Motor neuron (in vitro differentiated cells): Measurements from ENCODE around the gene PELI2. TPM values are rescaled to one million over a fixed set of nuclear protein-coding genes. Genes with fewer than 3 reads are reported as not detected.
A peak's percentile ranks its signal among the peaks of the same experiment; 100 is the strongest.

ENCODE experiments used
- ATAC-seq, 8 experiments: fragments of 200-7000 bp; cut with Tn5 transposase; replicated peaks in 6 of 8; 2 replicates each; pipeline ENCODE4 v1.8.0; 2021; ENCODE audit warnings: mild to moderate bottlenecking in 8 of 8, moderate library complexity in 8 of 8
- H3K27ac ChIP-seq, 2 donors: fragments of 250-450 bp; sonication (Bioruptor Pico); 2 replicates each; pipeline ENCODE4 v1.9.0; 2021; ENCODE audit warnings: antibody characterized with exemption in 2 of 2, mild to moderate bottlenecking in 2 of 2, moderate library complexity in 1 of 2
- H3K4me1 ChIP-seq, 2 donors: fragments of 250-450 bp; sonication (Bioruptor Pico); replicated peaks in 1 of 2; 2 replicates each; pipeline ENCODE4 v1.6.1; 2021; ENCODE audit warnings: antibody characterized with exemption in 2 of 2, mild to moderate bottlenecking in 2 of 2, moderate library complexity in 1 of 2
- H3K4me3 ChIP-seq, 5 donors: fragments of 250-450 bp; sonication (Bioruptor Pico); 2 replicates each; pipeline ENCODE4 v1.9.0; 2021; ENCODE audit warnings: antibody characterized with exemption in 5 of 5, mild to moderate bottlenecking in 5 of 5, moderate library complexity in 4 of 5
- WGBS, 10 experiments: fragments of 450-650 bp; shearing (Covaris generic); methylation state at CpG; one replicate each; pipeline ENCODE4 v1.0.0; 2022; 5-methylcytosine and 5-hydroxymethylcytosine counted together
- in situ Hi-C, 9 experiments: fragments of 400-800 bp; cut with MboI; loops; one replicate each; pipeline ENCODE4 v1.15.0; 2021; ENCODE audit warnings: low sequenced_read_pairs in 9 of 9, low pct_unique_long_range_greater_than_20kb in 2 of 9; ENCODE audit not compliant: unreplicated experiment in 9 of 9
- total RNA-seq, 8 experiments: library from RNA; unstranded; fragments of 300-600 nt; gene quantifications; 2 replicates each; pipeline versions ENCODE4 v1.2.3 to v1.2.4, GENCODE V29; 2022

The PELI2 gene
- total RNA-seq, 8 experiments from 2014 or later: 3.7 to 18.4 (median 8.9) TPM

DNA sequence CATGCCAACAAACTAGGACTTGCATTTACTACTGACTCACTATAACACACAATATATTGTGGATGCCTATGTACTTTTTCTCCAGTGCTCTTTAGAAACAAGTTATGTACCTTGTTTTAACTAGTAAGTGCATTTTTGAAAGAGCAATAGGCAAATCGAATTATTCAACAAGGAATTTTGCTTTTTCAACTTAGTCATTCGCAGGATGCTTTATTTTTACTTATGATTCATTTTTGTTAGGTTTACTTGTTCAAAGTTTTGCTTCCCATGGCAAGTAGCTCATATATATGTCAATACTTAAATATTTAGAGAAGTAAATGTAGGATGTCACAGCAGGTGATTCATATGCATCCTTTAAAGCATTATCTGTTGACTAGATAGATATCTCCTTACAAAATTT is 149.8 kb downstream of the PELI2 start:
- ATAC-seq: no peak
- in situ Hi-C loops: no loop called here
- peaks cover 19 to 21% of the 10 kb centered on the region in 2 donors for H3K4me1 ChIP-seq
- 27 to 94% (median 87%) methylated on average over 2 of the region's 2 CpGs; no CpG with 5 or more reads in 2 of the 10 experiments for WGBS, 10 experiments
- no peak overlapping the region for H3K4me3 ChIP-seq
- no peak overlapping the region for H3K27ac ChIP-seq

GRCh38 chr14:56268673-56269072 is 150.5 kb downstream of the PELI2 start:
- Histone ChIP-seq H3K27ac (no peak overlapping the region), H3K4me1 (peaks cover 19 to 21% of the 10 kb centered on the region in 2 donors), H3K4me3 (no peak overlapping the region)
- WGBS, 10 experiments: 80 to 100% (median 87%) methylated on average over 1 to 3 of the region's 5 CpGs; no CpG with 5 or more reads in 6 of the 10 experiments
- peak in 2 of 8 experiments; percentile 39 to 61 for ATAC-seq
- in situ Hi-C loops: no loop called here

GRCh38 chr14:56270921-56271320 is 152.7 kb downstream of the PELI2 start:
- H3K4me3 ChIP-seq: no peak overlapping the region
- no peak overlapping the region for H3K27ac ChIP-seq
- peak in 5 of 8 experiments; percentile 31 to 81 (median 49) for ATAC-seq
- 72 to 100% (median 93%) methylated on average over 3 to 8 of the region's 8 CpGs; no CpG with 5 or more reads in 2 of the 10 experiments for WGBS, 10 experiments
- in situ Hi-C loops: no loop called here
- H3K4me1 ChIP-seq: peaks cover 19 to 21% of the 10 kb centered on the region in 2 donors

DNA sequence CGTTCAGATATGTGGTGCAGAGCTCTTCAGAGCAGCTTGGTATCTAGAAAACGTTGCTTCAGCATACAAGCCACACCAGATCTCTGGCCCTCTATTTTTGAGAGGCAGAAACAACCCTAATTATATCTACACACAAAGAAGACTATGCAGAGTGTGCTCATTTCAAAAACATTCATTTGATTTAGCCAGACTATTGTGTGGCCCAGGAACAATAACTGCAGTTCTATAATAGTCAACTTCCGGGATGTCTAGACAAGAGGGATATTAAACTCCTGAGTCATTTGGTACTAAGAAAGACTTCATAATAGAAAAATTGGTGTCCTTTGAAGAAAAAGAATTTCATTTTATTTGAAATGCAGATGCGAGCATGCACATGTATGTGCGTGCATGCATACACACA is 153.8 kb downstream of the PELI2 start:
- Histone ChIP-seq H3K4me3 (no peak overlapping the region), H3K4me1 (peaks cover 19 to 21% of the 10 kb centered on the region in 2 donors), H3K27ac (no peak overlapping the region)
- in situ Hi-C loops: no loop called here
- peak in 5 of 8 experiments; percentile 57 to 68 (median 62) for ATAC-seq
- WGBS, 10 experiments: 50 to 100% (median 90%) methylated on average over 1 to 4 of the region's 5 CpGs; no CpG with 5 or more reads in 3 of the 10 experiments

DNA sequence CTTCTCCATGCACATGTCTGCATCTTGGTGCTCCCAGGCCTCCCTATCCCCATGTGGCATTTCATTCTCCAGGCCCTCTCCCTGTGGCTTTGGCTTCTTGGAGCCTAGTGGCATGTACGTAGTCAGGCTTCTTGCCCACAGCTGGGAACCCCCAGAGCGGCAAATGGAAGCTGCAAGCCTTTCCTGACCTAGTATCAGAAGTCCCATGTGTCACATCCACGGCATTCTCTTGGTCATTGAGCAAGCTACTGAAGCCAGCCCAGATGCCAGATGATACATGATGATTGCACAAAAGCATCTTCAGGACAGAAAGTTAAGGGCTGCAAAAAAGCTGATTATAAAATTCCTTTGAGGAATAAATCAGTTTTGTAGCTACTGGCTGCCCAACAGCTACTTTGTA is 154.9 kb downstream of the PELI2 start:
- peaks cover 19 to 21% of the 10 kb centered on the region in 2 donors for H3K4me1 ChIP-seq
- no peak overlapping the region for H3K4me3 ChIP-seq
- WGBS, 10 experiments: 14 to 100% (median 86%) methylated on average over 1 to 3 of the region's 3 CpGs; no CpG with 5 or more reads in 3 of the 10 experiments
- in situ Hi-C loops: no loop called here
- no peak overlapping the region for H3K27ac ChIP-seq
- peak in 1 of 8 experiments; percentile 43 for ATAC-seq

DNA sequence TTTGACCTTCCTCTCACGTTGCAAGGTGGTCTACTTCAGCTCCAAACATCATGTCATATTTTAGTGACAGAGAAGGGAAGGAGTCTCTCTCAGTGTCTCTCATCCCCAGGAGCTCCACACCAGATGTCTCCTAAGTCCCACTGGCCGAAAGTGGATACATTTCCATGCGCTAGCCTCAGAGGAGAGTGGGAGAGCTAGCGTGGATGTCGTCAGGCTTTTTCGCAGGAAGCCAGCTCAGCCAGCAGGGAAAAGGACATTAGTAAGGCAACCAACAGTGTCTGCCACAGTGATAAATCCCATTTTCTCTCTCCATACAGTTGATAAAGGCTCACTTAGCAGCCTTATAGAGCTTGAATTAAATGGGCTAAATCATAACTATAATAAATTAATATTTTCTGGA is 155.7 kb downstream of the PELI2 start:
- WGBS, 10 experiments: 67 to 100% (median 90%) methylated on average over 1 to 6 of the region's 6 CpGs; no CpG with 5 or more reads in 1 of the 10 experiments
- H3K4me3 ChIP-seq: no peak overlapping the region
- H3K4me1 ChIP-seq: peaks cover 19 to 21% of the 10 kb centered on the region in 2 donors
- no peak overlapping the region for H3K27ac ChIP-seq
- peak in 1 of 8 experiments; percentile 29 for ATAC-seq
- in situ Hi-C loops: no loop called here

DNA sequence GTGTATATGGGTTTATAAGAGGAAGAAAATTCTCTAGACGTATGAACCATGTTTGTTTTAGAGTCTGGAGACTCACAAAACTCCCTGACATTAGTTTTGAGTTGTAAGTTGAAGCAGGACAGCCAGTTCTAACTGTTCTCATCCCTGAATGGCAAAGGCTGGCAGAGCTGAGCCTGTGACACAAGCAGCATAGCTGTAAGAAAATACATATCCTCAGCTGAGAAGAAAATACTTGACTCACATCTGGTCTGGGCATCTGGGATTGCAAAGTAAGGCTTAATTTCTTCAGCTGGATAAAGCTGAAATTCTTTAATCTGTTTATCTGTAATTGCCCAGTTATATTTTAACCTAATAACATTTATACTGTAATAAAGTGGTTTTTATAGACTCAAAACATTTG is 156.3 kb downstream of the PELI2 start:
- H3K4me1 ChIP-seq: peaks cover 19 to 21% of the 10 kb centered on the region in 2 donors
- ATAC-seq: no peak
- in situ Hi-C loops: no loop called here
- 55 to 100% (median 100%) methylated on average over 1 of the region's 1 CpG; no CpG with 5 or more reads in 5 of the 10 experiments for WGBS, 10 experiments
- H3K27ac ChIP-seq: no peak overlapping the region
- H3K4me3 ChIP-seq: no peak overlapping the region

DNA sequence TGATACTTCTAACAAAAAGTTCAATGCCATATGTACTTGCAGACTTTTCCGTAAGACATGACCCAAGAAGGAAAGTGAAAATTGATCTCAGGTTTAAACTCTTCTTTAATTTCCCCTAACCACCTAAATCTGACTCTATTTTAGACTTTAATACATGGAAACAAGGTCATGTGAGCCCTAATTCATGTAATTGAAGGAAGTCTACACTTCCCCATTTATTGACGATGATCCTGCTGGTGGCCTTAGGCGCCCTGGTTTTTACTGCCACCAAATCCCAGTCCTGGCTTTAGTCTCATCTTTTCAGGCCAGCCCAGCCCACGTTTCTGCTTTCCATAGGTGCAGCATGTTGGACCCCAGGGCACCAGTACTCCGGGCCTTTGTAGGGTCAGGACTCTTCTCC is 157.9 kb downstream of the PELI2 start:
- no peak overlapping the region for H3K4me3 ChIP-seq
- ATAC-seq: no peak
- peaks cover 8 to 10% of the 10 kb centered on the region in 2 donors for H3K4me1 ChIP-seq
- WGBS, 10 experiments: 20 to 100% (median 95%) methylated on average over 1 to 5 of the region's 5 CpGs
- no peak overlapping the region for H3K27ac ChIP-seq
- in situ Hi-C loops: no loop called here

- Histone ChIP-seq H3K27ac (no peak overlapping the region), H3K4me3 (no peak overlapping the region), H3K4me1 (no peaks in the 10 kb centered on the region)
- WGBS, 10 experiments: 0 to 100% (median 84%) methylated on average over 1 of the region's 1 CpG; no CpG with 5 or more reads in 2 of the 10 experiments
- in situ Hi-C loops: no loop called here
- no peak for ATAC-seq
Measured at GRCh38 chr14:56278383-56278782, 160.2 kb downstream of the PELI2 start.

DNA sequence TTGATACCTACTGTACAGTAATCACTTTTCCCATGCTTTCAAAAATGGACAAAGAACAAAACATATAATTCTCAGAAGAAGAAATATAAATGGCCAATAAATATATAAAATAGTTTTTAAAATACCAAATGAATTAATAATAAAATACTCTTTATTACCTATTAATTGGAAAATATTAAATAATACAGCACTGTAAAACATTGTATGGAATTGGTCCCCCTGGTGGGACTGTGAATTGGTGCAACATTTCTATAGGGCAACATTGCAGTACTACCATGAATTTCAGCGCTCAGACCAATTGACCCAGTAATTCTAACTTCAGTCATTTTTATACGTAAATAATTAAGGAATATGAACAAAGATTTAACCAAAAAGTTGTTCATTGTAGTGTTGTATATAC is 162.6 kb downstream of the PELI2 start:
- Histone ChIP-seq H3K4me3 (no peak overlapping the region), H3K27ac (no peak overlapping the region), H3K4me1 (no peaks in the 10 kb centered on the region)
- in situ Hi-C loops: no loop called here
- no peak for ATAC-seq
- WGBS, 10 experiments: 86 to 100% (median 100%) methylated on average over 1 to 2 of the region's 2 CpGs; no CpG with 5 or more reads in 1 of the 10 experiments

GRCh38 chr14:56282179-56282578 is 164.0 kb downstream of the PELI2 start:
- no peak for ATAC-seq
- H3K4me1 ChIP-seq: no peaks in the 10 kb centered on the region
- no peak overlapping the region for H3K4me3 ChIP-seq
- in situ Hi-C loops: no loop called here
- no peak overlapping the region for H3K27ac ChIP-seq
- WGBS, 10 experiments: 93 to 100% (median 97%) methylated on average over 1 to 2 of the region's 2 CpGs; no CpG with 5 or more reads in 2 of the 10 experiments

- Histone ChIP-seq H3K27ac (no peak overlapping the region), H3K4me1 (no peaks in the 10 kb centered on the region), H3K4me3 (no peak overlapping the region)
- in situ Hi-C loops: no loop called here
- WGBS, 10 experiments: 40 to 100% (median 86%) methylated on average over 1 of the region's 1 CpG; no CpG with 5 or more reads in 4 of the 10 experiments
- no peak for ATAC-seq
Measured at GRCh38 chr14:56284641-56285040, 166.4 kb downstream of the PELI2 start.

GRCh38 chr14:56289155-56289554 is 170.9 kb downstream of the PELI2 start:
- in situ Hi-C loops: no loop called here
- Histone ChIP-seq H3K4me1 (peaks cover 4 to 13% of the 10 kb centered on the region in 2 donors), H3K4me3 (no peak overlapping the region), H3K27ac (no peak overlapping the region)
- 83 to 100% (median 100%) methylated on average over 1 to 2 of the region's 2 CpGs; no CpG with 5 or more reads in 5 of the 10 experiments for WGBS, 10 experiments
- ATAC-seq: no peak

GRCh38 chr14:56290195-56290594 is 172.0 kb downstream of the PELI2 start:
- Histone ChIP-seq H3K4me1 (peaks cover 4 to 13% of the 10 kb centered on the region in 2 donors), H3K4me3 (no peak overlapping the region), H3K27ac (no peak overlapping the region)
- in situ Hi-C loops: no loop called here
- whole genome bisulfite sequencing, 10 experiments: 90 to 100% (median 100%) methylated on average over 1 to 8 of the region's 14 CpGs; no CpG with 5 or more reads in 2 of the 10 experiments
- no peak for ATAC-seq
